K562 (cell line): Measurements from ENCODE around the gene PPP2R2D.

ENCODE experiments used
- CTCF ChIP-seq, 3 experiments: IDR thresholded peaks in 2 of 3; conservative IDR thresholded peaks in 1 of 3; 2 replicates each; pipeline ENCODE4 v1.5.1; 2011 to 2012; ENCODE audit warnings: low read length in 3 of 3, mild to moderate bottlenecking in 3 of 3, control low read depth in 2 of 3, improper control_type of control experiment in 1 of 3, inconsistent platforms in 1 of 3, low read depth in 1 of 3, mixed read lengths in 1 of 3, moderate library complexity in 1 of 3; ENCODE audit not compliant: insufficient read depth in 2 of 3
- E2F8 ChIP-seq: fragments of 450-650 bp; IDR thresholded peaks from 2 replicates; pipeline ENCODE4 v1.7.1; 2018; ENCODE audit warnings: mild to moderate bottlenecking, low read depth; ENCODE audit not compliant: partially characterized antibody
- MAX ChIP-seq: sonication (generic); formaldehyde crosslinking; IDR thresholded peaks from 2 replicates; pipeline ENCODE4 v1.9.0; 2022; ENCODE audit warnings: mild to moderate bottlenecking, missing genetic modification reagents
- NCOA2 ChIP-seq, 2 experiments: fragments of 450-650 bp; IDR thresholded peaks; 2 replicates each; pipeline ENCODE4 v1.6.1; 2018; ENCODE audit warnings: mild to moderate bottlenecking in 2 of 2, moderate library complexity in 1 of 2; ENCODE audit not compliant: partially characterized antibody in 2 of 2
- POLR2A ChIP-seq: fragments of 450-650 bp; conservative IDR thresholded peaks from 2 replicates; pipeline ENCODE4 v1.6.1; 2016
- PRDM10 ChIP-seq: fragments of 450-650 bp; IDR thresholded peaks from 2 replicates; pipeline ENCODE4 v1.6.1; 2018; ENCODE audit not compliant: partially characterized antibody
- RUNX1 ChIP-seq: sonication (generic); IDR thresholded peaks from 2 replicates; pipeline ENCODE4 v1.6.1; 2016; ENCODE audit warnings: antibody characterized with exemption, low read depth
- SPI1 ChIP-seq: IDR thresholded peaks from 2 replicates; pipeline ENCODE4 v1.6.1; 2011; ENCODE audit warnings: low read depth, low read length, control low read depth, borderline replicate concordance
- USF2 ChIP-seq: sonication (generic); formaldehyde crosslinking; IDR thresholded peaks from 2 replicates; pipeline ENCODE4 v1.5.0; 2020; ENCODE audit warnings: missing genetic modification reagents
- ZNF174 ChIP-seq: fragments of 250-450 bp; sonication (Bioruptor Pico); IDR thresholded peaks from 2 replicates; pipeline ENCODE4 v1.4.0; 2020; ENCODE audit warnings: mild to moderate bottlenecking

- TF ChIP-seq PRDM10 = no peak
- TF ChIP-seq MAX (CRISPR knock-in tag) = no peak
- no peak for TF ChIP-seq ZNF174
- no peak for TF ChIP-seq POLR2A
- no peak for TF ChIP-seq SPI1
- TF ChIP-seq CTCF (IDR thresholded peaks at IDR 0.05 in 2 of 3, conservative IDR thresholded peaks at IDR 0.05 in 1 of 3; ENCODE audit: insufficient read depth in 2 of 3, low read depth in 1 of 3, low read length in 3 of 3) = peak; percentile 62 to 74 (median 64)
- no peak for TF ChIP-seq USF2 (CRISPR knock-in tag)
- TF ChIP-seq RUNX1 = no peak
- no peak for TF ChIP-seq NCOA2 (IDR thresholded peaks at IDR 0.05; ENCODE audit: partially characterized antibody in 2 of 2)
- TF ChIP-seq E2F8 = no peak
Measured at GRCh38 chr10:131943021-131943814, 42.4 kb downstream of the PPP2R2D start.
